Subcutaneous abdominal adipose tissue (tissue), 5 donors: ENCODE data around the gene PDS5B.

ENCODE experiments used
- H3K27ac ChIP-seq: one replicate; pipeline ENCODE4 v1.7.0; 2013; ENCODE audit warnings: low read depth, mild to moderate bottlenecking, inconsistent platforms, low read length, moderate library complexity
- H3K27me3 ChIP-seq, 5 donors: one replicate each; pipeline ENCODE4 v1.7.0; 2013; ENCODE audit warnings: low read length in 5 of 5, inconsistent platforms in 1 of 5; ENCODE audit not compliant: control insufficient read depth in 5 of 5, insufficient read depth in 4 of 5
- H3K36me3 ChIP-seq, 5 donors: one replicate each; pipeline ENCODE4 v1.7.0; 2013; ENCODE audit warnings: low read length in 5 of 5; ENCODE audit not compliant: control insufficient read depth in 5 of 5, insufficient read depth in 5 of 5
- H3K4me1 ChIP-seq, 5 donors: one replicate each; pipeline ENCODE4 v1.7.0; 2013; ENCODE audit warnings: low read length in 5 of 5, mild to moderate bottlenecking in 3 of 5, moderate library complexity in 1 of 5; ENCODE audit not compliant: control insufficient read depth in 5 of 5, insufficient read depth in 5 of 5
- H3K4me3 ChIP-seq, 5 donors: one replicate each; pipeline ENCODE4 v1.7.0; 2013; ENCODE audit warnings: low read length in 5 of 5, low read depth in 1 of 5
- H3K9ac ChIP-seq, 5 donors: one replicate each; pipeline ENCODE4 v1.7.0; 2013; ENCODE audit warnings: low read length in 5 of 5, mild to moderate bottlenecking in 4 of 5, moderate library complexity in 3 of 5
- H3K9me3 ChIP-seq, 5 donors: one replicate each; pipeline ENCODE4 v1.7.0; 2013; ENCODE audit warnings: low read length in 5 of 5; ENCODE audit not compliant: control insufficient read depth in 5 of 5
- donor health status: healthy.
- donor health status: healthy.
- donor health status: healthy.
- donor health status: healthy.
- donor health status: healthy.

The PDS5B gene

DNA sequence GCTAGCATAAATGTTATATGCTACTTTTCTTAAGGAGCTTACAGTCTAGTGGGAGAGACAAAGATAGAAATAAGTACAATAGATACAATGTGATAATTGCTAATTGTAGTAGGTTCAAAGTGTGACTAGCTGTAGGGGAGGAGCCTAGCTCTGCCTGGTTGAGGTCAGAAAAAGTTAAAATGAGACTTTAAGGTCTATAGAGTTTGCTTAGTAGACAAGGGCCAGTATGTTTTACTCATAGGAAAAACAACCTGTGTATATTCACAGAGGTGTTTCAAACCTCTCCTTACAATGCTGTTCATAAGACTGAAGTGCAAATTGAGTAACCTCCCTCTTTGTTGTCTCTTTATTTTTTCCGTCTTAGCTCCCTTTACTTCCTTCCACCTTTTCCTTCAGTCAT, 56.1 kb downstream of the PDS5B start:
- no peaks in the 10 kb centered on the region for H3K36me3 ChIP-seq
- no peak overlapping the region for H3K4me3 ChIP-seq
- H3K9ac ChIP-seq: no peak overlapping the region
- H3K9me3 ChIP-seq: no peaks in the 10 kb centered on the region
- no peak overlapping the region for H3K27ac ChIP-seq
- no peaks in the 10 kb centered on the region for H3K27me3 ChIP-seq
- H3K4me1 ChIP-seq: peaks cover 0 to 11% (median 3%) of the 10 kb centered on the region in 5 donors

DNA sequence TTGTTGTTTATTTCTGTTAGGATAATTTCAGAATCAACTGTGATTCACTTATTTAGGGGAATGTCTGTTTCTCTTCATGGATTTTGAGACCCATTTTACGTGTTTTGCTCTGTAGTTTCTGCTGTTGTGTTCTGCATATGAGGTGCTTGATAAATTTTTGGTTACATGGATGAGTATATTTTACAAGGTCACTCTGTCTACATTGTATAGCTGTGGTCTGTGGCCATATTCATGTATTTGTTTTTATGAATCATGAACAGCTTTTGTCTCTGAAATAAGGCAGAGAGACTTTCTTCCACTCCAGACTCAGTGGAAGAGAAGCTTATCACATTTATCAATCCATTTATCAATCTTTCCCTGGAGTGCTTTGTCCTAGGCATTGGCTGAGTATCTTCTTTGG, 56.6 kb downstream of the PDS5B start:
- Histone ChIP-seq H3K9ac (no peak overlapping the region), H3K27ac (no peak overlapping the region), H3K4me3 (no peak overlapping the region), H3K9me3 (no peaks in the 10 kb centered on the region), H3K36me3 (no peaks in the 10 kb centered on the region), H3K4me1 (peaks cover 0 to 13% (median 3%) of the 10 kb centered on the region in 5 donors), H3K27me3 (no peaks in the 10 kb centered on the region)

DNA sequence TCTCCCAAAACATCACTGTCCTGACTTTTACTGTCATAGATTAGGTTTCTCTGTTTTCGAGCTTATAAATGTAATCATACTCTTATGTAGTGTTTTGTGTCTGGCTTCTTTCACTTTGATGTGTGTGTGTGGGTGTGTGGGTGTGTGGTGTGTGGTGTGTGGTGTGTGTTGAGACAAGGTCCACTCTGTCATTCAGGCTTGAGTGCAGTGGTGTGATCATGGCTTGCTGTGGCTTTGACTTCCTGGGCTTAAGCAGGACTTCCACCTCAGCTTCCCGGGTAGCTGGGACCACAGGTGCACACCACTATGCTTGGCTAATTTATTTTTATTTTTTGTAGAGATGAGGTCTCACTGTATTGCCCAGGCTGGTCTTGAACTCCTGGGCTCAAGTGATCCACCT, 59.6 kb downstream of the PDS5B start:
- Histone ChIP-seq H3K36me3 (no peaks in the 10 kb centered on the region), H3K4me1 (peaks cover 2 to 19% (median 8%) of the 10 kb centered on the region in 5 donors), H3K9ac (no peak overlapping the region), H3K27me3 (no peaks in the 10 kb centered on the region), H3K27ac (no peak overlapping the region), H3K9me3 (no peaks in the 10 kb centered on the region), H3K4me3 (no peak overlapping the region)

DNA sequence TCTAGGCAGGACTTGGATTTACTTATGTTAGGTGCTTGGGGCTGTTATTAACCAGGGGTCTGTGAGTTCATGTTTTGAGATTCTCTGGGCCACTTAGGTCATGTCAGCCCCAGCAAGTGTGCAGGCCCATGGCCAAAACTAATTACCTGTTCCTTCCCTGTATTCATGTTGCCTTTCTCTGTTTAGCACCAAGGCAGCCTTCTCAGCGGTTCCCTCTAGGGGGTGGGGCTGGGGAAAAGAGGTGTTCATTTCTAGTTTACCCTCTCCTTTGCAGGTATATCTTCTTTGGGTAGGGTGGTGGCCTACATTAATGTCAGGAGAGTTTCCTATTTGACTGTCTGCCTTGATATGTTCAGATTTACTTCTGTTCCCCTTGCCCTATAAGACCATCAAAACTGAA, 61.7 kb downstream of the PDS5B start:
- Histone ChIP-seq H3K36me3 (no peaks in the 10 kb centered on the region), H3K4me1 (peaks cover 2 to 14% (median 8%) of the 10 kb centered on the region in 5 donors), H3K9me3 (no peaks in the 10 kb centered on the region), H3K4me3 (no peak overlapping the region), H3K9ac (no peak overlapping the region), H3K27ac (no peak overlapping the region), H3K27me3 (no peaks in the 10 kb centered on the region)

DNA sequence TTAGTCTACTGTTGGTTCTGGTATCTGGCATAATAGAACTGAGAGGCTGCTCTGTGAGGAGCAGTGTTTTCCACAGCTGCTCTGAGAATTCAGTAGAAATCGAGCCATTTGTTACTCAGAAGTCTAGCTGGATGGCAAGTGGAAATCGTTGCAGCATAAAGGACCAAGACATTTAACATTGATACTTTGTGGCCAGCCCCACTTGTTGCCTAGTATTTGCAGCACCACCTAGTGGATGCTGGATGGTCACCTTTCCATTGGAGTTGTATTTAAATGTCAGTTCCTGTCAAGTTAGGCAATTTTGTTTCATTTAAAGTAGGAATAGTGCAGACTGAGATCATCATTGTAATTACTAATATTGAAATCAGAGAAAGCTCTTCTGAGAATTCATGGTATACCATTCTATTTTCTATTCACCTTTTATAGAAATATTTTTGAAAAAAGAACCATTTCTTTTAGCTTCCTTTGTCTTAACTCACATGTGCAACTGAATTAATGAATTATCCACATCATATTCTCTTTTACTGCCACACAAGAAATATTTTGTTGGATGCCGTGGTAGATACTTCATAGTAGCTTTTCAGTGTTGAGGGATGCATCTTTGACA, 64.6 kb downstream of the PDS5B start:
- H3K4me3 ChIP-seq: no peak overlapping the region
- no peaks in the 10 kb centered on the region for H3K27me3 ChIP-seq
- peaks cover 0 to 4% (median 0%) of the 10 kb centered on the region in 5 donors for H3K9me3 ChIP-seq
- no peak overlapping the region for H3K27ac ChIP-seq
- H3K36me3 ChIP-seq: no peaks in the 10 kb centered on the region
- peaks cover 2 to 12% (median 6%) of the 10 kb centered on the region in 5 donors for H3K4me1 ChIP-seq
- H3K9ac ChIP-seq: no peak overlapping the region

DNA sequence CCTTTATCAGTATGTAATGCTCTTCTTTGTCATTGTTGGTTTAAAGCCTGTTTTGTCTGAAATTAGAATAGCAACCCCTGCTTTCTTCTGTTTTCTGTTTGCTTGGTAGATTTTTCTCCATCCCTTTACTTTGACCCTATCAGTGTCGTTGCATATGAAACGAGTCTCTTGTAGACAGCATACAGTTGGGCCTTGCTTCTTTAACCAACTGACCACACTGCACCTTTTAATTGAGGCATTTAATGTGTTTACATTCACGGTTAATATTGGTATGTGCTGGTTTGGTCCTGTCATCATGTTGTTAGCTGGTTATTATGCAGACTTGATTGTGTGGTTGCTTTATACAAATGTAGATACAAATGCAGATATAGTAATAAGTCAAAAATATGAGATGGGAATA, 71.1 kb downstream of the PDS5B start:
- H3K9me3 ChIP-seq: peaks cover 0 to 7% (median 0%) of the 10 kb centered on the region in 5 donors
- no peaks in the 10 kb centered on the region for H3K27me3 ChIP-seq
- H3K4me3 ChIP-seq: no peak overlapping the region
- peaks cover 0 to 7% (median 5%) of the 10 kb centered on the region in 5 donors for H3K36me3 ChIP-seq
- no peak overlapping the region for H3K9ac ChIP-seq
- no peak overlapping the region for H3K27ac ChIP-seq
- H3K4me1 ChIP-seq: no peaks in the 10 kb centered on the region

DNA sequence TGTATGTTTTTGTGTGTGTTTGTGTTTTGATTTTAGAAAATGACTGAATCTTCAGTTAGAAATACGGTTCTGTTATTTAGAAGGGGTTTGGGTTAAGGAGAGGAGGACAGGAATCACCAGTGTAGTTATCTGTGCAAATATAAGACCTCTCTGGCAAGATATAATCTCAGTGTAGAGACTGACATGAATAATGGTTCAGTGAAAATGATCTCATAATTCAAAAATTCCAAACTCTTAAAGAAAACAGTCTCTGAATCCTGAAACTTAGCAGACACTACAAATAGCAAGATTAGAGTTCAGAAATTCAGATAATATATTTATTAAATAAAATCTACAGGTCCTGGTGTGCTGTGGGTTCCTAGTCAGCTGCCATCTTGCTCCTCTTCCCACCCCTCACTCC, 73.5 kb downstream of the PDS5B start:
- Histone ChIP-seq H3K4me1 (no peaks in the 10 kb centered on the region), H3K27ac (no peak overlapping the region), H3K4me3 (no peak overlapping the region), H3K9ac (no peak overlapping the region), H3K9me3 (peaks cover 0 to 7% (median 0%) of the 10 kb centered on the region in 5 donors), H3K27me3 (no peaks in the 10 kb centered on the region), H3K36me3 (peaks cover 0 to 7% (median 5%) of the 10 kb centered on the region in 5 donors)

DNA sequence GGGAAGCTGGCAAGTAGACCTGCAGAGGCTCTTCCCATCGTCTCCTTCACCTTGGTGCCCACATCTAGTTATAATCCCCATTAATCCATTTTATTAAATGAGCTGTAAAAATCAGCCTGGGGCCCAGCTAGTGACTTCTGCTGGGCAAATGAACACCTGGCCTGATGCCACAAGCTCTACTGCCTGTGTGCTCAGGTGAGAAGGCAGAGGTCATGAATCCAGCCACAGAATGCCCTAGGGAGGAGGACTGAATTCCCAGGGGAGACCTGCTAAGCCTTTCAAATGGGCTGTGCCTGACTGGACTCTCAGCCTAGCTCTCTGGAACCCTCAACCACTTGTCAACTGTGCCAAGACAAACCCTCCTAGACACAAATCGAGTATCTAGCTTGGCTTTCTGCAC, 74.0 kb downstream of the PDS5B start:
- H3K9ac ChIP-seq: no peak overlapping the region
- H3K27me3 ChIP-seq: no peaks in the 10 kb centered on the region
- peaks cover 0 to 7% (median 5%) of the 10 kb centered on the region in 5 donors for H3K36me3 ChIP-seq
- H3K27ac ChIP-seq: no peak overlapping the region
- no peaks in the 10 kb centered on the region for H3K4me1 ChIP-seq
- peaks cover 0 to 7% (median 0%) of the 10 kb centered on the region in 5 donors for H3K9me3 ChIP-seq
- H3K4me3 ChIP-seq: no peak overlapping the region

DNA sequence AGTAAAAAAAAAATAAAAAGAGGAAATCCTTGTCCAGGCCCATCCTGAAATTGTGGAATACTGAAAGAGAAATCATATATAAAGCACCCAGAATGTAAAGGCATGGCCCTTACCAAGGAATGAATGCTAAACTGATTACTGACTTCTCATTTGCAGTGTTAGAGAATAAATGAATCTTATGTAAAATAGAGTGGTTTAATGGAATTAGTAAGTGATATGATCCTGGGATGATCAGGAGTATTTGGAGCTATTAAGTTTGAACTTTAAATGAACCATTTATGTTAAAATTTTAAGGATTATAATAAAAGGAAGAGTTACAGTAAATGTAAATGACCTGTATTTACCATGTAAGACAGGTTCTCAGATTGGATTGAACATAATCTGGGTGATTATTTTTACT, 75.4 kb downstream of the PDS5B start:
- Histone ChIP-seq H3K9ac (no peak overlapping the region), H3K9me3 (peaks cover 0 to 5% (median 0%) of the 10 kb centered on the region in 5 donors), H3K27ac (no peak overlapping the region), H3K4me1 (no peaks in the 10 kb centered on the region), H3K36me3 (peaks cover 0 to 7% (median 5%) of the 10 kb centered on the region in 5 donors), H3K4me3 (no peak overlapping the region), H3K27me3 (no peaks in the 10 kb centered on the region)

DNA sequence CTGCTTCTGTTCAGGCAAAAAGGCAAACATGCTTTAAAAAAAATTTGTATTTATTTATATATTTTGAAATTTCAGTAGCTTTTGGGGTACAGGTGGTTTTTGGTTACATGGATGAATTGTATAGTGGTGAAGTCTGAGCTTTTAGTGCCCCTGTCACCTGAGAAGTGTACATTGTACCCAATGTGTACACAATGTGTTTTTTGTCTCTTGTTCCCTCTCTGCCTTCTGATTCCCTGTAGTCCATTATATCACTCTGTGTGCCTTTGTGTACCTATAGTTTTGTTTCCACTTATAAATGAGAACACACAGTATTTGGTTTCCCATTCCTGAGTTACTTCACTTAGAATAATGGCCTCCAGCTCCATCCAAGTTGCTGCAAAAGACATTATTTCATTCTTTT, 77.4 kb downstream of the PDS5B start:
- no peak overlapping the region for H3K27ac ChIP-seq
- no peaks in the 10 kb centered on the region for H3K4me1 ChIP-seq
- no peak overlapping the region for H3K4me3 ChIP-seq
- H3K9me3 ChIP-seq: no peaks in the 10 kb centered on the region
- peaks cover 0 to 11% (median 5%) of the 10 kb centered on the region in 5 donors for H3K36me3 ChIP-seq
- H3K27me3 ChIP-seq: no peaks in the 10 kb centered on the region
- H3K9ac ChIP-seq: no peak overlapping the region
